Measurements from ENCODE around the gene TRIM14.
A peak's percentile ranks its signal among the peaks of the same experiment; 100 is the strongest.

TRIM14 gene, protein sequence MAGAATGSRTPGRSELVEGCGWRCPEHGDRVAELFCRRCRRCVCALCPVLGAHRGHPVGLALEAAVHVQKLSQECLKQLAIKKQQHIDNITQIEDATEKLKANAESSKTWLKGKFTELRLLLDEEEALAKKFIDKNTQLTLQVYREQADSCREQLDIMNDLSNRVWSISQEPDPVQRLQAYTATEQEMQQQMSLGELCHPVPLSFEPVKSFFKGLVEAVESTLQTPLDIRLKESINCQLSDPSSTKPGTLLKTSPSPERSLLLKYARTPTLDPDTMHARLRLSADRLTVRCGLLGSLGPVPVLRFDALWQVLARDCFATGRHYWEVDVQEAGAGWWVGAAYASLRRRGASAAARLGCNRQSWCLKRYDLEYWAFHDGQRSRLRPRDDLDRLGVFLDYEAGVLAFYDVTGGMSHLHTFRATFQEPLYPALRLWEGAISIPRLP

GRCh38 chr9:98118640-98119601, at the start of gene TRIM14:
TSS of gene TRIM14 (minus strand) at chr9:98119222. CDS start at chr9:98119188, 34 bp downstream.
- DNase-seq = peak; percentile 50 to 65

DNA sequence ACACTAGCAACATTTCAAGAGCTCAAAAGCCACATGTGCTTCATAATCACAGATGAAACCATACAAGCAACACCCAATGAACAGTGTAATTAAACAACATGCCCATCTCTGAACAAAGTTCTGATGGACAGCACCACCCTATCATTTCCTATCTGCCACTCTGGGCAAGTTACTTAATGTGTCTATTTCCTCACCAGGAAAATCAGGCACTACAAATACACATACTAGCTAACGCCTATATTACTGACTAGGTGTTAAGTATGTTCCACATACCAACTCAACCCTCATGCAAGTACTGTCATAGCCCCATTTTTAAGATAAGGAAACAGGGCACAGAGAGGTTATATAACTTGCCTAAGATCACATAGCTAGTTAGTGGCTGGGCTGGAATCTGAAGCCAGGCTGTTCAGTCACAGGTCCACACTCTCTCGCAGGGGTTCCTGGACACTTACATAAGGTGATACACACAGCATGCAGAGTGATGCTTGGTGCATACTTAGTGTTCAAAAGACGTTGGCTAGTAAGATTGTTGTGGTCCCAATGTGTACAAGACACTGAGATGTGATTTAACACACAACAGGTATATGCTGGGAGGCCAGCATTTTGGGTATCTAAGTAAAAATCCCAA, 49.2 kb upstream of the TRIM14 start:
- no peak for DNase-seq

GRCh38 chr9:98164912-98165311, 45.9 kb upstream of the TRIM14 start:
- DNase-seq = no peak

GRCh38 chr9:98162613-98163012, 43.6 kb upstream of the TRIM14 start:
- DNase-seq = no peak

- no peak for DNase-seq
Observed at GRCh38 chr9:98161851-98162250, 42.8 kb upstream of the TRIM14 start.

- DNase-seq = no peak
Observed at GRCh38 chr9:98159790-98160189, 40.8 kb upstream of the TRIM14 start.

DNA sequence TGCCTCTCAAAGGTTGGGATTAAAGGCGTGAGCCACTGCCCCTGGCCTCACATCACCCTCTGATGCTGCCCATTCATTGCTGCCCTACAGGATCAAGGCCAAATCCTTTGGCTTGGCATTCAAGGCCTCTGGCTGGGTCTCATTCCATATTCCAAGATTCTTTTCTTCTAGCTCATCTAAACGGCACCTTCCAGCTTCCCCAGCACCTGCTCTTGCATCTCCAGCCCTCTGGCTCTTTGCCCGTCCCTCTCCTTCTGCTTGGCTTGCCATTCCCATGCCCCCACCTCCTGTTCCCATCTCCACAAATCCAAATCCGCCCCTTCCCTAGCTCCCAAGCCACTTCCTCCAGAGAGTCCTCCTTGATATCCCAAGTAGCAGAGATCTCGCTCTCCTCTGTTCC, 40.3 kb upstream of the TRIM14 start:
- no peak for DNase-seq

- peak; percentile 89 to 94 for DNase-seq
Observed at GRCh38 chr9:98158071-98158831, 39.2 kb upstream of the TRIM14 start.

GRCh38 chr9:98157372-98157771, 38.4 kb upstream of the TRIM14 start:
- DNase-seq = no peak

- no peak for DNase-seq
Observed at GRCh38 chr9:98154678-98155077, 35.7 kb upstream of the TRIM14 start.

GRCh38 chr9:98152526-98152925, 33.5 kb upstream of the TRIM14 start:
- no peak for DNase-seq

- DNase-seq = no peak
Observed at GRCh38 chr9:98150721-98151120, 31.7 kb upstream of the TRIM14 start.

GRCh38 chr9:98150164-98150563, 31.1 kb upstream of the TRIM14 start:
- no peak for DNase-seq

- DNase-seq = no peak
Observed at GRCh38 chr9:98149422-98149821, 30.4 kb upstream of the TRIM14 start.

GRCh38 chr9:98148486-98148885, 29.5 kb upstream of the TRIM14 start:
- DNase-seq = no peak

- no peak for DNase-seq
Observed at GRCh38 chr9:98147582-98147981, 28.6 kb upstream of the TRIM14 start.

DNA sequence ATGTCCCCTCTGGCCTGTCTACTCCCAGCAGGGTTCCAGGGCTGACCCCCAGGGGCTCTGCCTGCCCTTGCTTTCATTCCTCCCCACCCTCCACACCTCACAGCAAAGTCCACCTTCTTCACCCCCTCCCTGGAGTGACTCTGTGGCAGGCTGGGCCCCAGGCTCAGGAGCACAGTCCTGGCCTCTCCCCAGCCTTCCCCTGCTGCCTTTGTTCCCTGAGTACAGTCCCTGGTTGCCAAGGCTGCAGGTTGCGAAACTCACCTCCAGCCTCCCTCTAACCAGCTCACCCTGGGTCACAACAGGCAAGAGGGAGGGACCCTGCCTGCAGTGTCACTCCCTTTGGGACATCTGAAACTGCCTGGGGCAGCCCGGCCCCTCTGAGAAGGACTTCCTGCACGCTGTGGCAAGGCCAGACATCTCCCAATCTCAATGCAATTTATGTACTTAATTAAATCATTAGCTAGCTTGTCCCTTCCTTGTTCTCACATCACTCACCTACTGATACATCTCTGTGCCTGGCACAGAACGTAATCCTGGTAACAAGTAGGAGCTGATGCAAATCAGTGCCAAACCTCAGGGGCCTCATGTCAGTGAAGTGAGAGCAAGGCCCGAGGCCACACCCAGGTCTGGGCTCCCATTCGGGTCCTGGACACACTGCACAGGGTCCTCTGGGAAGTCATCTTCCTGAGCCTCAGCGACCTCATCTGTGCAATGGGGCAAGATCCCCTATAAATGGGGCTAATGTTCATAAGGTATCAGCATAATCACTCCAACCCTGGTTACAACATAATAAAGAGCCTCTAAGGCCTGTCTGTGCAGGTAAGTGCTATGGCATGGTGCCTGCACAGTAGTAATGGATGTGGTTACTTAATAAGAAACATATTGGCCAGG, 27.3 kb upstream of the TRIM14 start:
- peak in 1 of 2 experiments; percentile 11 for DNase-seq

DNA sequence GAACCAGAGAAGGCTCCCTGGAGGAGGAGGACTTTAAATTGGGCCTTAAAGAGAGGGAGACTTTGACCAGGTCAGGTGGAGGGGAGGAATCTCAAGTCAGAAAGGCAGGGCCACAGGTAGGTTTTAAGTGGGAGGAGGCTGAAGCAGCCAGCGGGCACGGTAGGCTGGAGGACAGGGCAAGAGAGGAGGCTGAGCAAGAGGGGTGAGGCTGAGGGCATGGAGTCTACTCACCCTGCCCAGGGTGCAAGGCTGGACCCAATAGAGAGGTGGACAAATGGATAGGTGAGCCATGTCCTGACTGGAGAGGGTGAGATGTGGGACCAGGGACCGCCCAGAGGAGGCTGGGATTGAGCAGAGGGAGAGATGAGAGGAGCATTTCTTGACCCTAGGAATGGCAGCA, 25.6 kb upstream of the TRIM14 start:
- no peak for DNase-seq

GRCh38 chr9:98144076-98144475, 25.1 kb upstream of the TRIM14 start:
- DNase-seq = no peak

GRCh38 chr9:98142925-98143481, 24.0 kb upstream of the TRIM14 start:
- DNase-seq = no peak

All from SHP77 (cell line).